GM19452 (cell line): ENCODE results near the gene TCF3.
"Not testable (repeated sequence)": the region's sequence is repeated elsewhere in the genome, so short reads cannot be mapped to it uniquely, and the experiment has no call there.

ENCODE experiments used
- ATAC-seq: cut with Tn5 transposase; IDR thresholded peaks from one replicate; pipeline ENCODE4 v1.9.1; 2021; ENCODE audit not compliant: unreplicated experiment

TCF3 gene

GRCh38 chr19:1651568-1652291, 685 bp downstream of the TCF3 start:
- ATAC-seq: no peak

- ATAC-seq: no peak
Observed at GRCh38 chr19:1650650-1651567, 1.5 kb downstream of the TCF3 start.

- no peak for ATAC-seq
Observed at GRCh38 chr19:1649706-1650649, 2.4 kb downstream of the TCF3 start.

GRCh38 chr19:1648920-1649541, 3.4 kb downstream of the TCF3 start:
- no peak for ATAC-seq

GRCh38 chr19:1648459-1648849, 4.0 kb downstream of the TCF3 start:
- no peak for ATAC-seq

GRCh38 chr19:1647501-1648458, 4.6 kb downstream of the TCF3 start:
- ATAC-seq: no peak

- no peak for ATAC-seq
Observed at GRCh38 chr19:1646659-1647453, 5.6 kb downstream of the TCF3 start.

- no peak for ATAC-seq
Observed at GRCh38 chr19:1646149-1646548, 6.3 kb downstream of the TCF3 start.

- ATAC-seq: no peak
Observed at GRCh38 chr19:1645299-1645698, 7.1 kb downstream of the TCF3 start.

GRCh38 chr19:1644070-1644469, 8.3 kb downstream of the TCF3 start:
- no peak for ATAC-seq

GRCh38 chr19:1640893-1641448, 11.4 kb downstream of the TCF3 start:
- ATAC-seq: not testable (repeated sequence)

GRCh38 chr19:1636325-1637236, 15.8 kb downstream of the TCF3 start:
- ATAC-seq: no peak

- ATAC-seq: no peak
Observed at GRCh38 chr19:1634938-1635243, 17.5 kb downstream of the TCF3 start.

GRCh38 chr19:1634242-1634937, 18.0 kb downstream of the TCF3 start:
- no peak for ATAC-seq

- no peak for ATAC-seq
Observed at GRCh38 chr19:1633269-1633826, 19.1 kb downstream of the TCF3 start.

GRCh38 chr19:1632462-1633268, 19.8 kb downstream of the TCF3 start:
- ATAC-seq: no peak
